Measurements from ENCODE around the gene MMP25.

GRCh38 chr16:2999929-3000328 is 46.4 kb upstream of the MMP25 start:
- TF ChIP-seq CTCF (IDR thresholded peaks at IDR 0.05; ENCODE audit: insufficient read depth, low read depth, low read length) (no peak), EZH2 (IDR thresholded peaks at IDR 0.05; ENCODE audit: insufficient read depth, low read length) (no peak)
